Activated CD4-positive, CD25-positive, alpha-beta regulatory T cell (primary cell): ENCODE data around the gene PDCL3.

ENCODE experiments used
- DNase-seq, 4 experiments: peaks; one replicate each; lab custom pipeline; 2025; lab: John Stamatoyannopoulos, UW

The PDCL3 gene

GRCh38 chr2:100562613-100563406 is at the start of gene PDCL3:
PDCL3 (plus strand) TSS chr2:100562993; CDS start chr2:100563068, 75 bp downstream.
- peak; percentile 88 to 94 (median 92) for DNase-seq

DNA sequence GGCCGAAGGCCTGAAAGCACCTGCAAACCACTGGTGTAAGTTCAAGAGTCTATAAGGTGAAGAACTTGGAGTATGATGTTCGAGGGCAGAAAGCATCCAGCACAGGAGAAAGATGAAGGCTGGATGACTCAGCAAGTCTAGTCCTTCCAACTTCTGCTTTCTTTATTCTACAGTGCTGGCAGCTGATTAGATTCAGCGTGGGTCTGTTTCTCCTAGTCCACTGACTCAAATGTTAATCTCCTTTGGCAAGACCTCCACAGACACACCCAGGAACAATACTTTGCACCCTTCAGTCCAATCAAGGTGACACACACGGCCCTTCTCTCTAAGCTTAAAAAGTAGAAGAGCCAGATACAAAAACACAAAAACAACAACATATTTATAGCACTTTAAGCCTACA is 49.1 kb upstream of the PDCL3 start:
- no peak for DNase-seq

- DNase-seq: no peak
Measured at GRCh38 chr2:100517556-100517955, 45.2 kb upstream of the PDCL3 start.

DNA sequence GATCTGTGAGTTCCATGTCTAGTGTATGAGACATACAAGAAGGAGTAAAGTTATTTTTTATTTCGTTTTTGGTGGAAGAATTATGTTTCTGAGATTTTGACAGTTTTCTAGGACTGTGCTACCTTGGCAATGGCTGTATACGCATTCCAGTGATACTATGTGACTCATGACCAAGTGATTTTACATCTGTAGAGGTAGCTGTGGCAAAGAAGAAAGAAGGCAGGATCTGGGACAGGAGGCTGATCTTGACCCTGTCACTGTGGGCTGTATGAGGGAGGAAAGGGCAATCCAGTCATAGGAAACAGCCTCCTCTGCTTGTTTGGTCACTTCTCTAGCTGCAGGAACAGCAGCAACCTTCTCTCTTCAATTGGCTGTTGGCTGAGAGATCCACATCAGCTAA is 44.0 kb upstream of the PDCL3 start:
- no peak for DNase-seq

DNA sequence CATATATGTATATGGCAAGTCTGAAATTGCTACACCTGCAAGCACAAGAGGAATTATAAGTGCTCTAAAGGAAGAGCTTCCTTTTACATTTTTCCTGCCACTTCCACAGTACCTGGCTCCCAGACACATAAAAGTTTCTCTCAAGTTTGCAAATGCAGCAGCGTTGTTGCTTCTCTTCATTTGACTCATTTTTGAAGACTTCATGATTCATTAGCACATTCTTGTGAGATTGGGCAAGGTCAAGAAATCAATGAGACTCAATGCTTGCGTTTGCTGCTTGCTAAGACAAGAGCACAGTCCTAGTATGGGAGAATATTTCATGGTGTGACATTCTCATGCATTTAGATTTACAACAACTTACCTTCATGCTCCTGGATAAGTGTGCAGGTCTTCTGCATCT is 42.6 kb upstream of the PDCL3 start:
- DNase-seq: no peak

GRCh38 chr2:100522430-100522829 is 40.4 kb upstream of the PDCL3 start:
- DNase-seq: no peak

- no peak for DNase-seq
Measured at GRCh38 chr2:100524331-100524730, 38.5 kb upstream of the PDCL3 start.

GRCh38 chr2:100526868-100527267 is 35.9 kb upstream of the PDCL3 start:
- no peak for DNase-seq

- DNase-seq: no peak
Measured at GRCh38 chr2:100527440-100528015, 35.3 kb upstream of the PDCL3 start.

GRCh38 chr2:100529176-100529575 is 33.6 kb upstream of the PDCL3 start:
- DNase-seq: no peak

GRCh38 chr2:100529900-100530299 is 32.9 kb upstream of the PDCL3 start:
- DNase-seq: no peak

DNA sequence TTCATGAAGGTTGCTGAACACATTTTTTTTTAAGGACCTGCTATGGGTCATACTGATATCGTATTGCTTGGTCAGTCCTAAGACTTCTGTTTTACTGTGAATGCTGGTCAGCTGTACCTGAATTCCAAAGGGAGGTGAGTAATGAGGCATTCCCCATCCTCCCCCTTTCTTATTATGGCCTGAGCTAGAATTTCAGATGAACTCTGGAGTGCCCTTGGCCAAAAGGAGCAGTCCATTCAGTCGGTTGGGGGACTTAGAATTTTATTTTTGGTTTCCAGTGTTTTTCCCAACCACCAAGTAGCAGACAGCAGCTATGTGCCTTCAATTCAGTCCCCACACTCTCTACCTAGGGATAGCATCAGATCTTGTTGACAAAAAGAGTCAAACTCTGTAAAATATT is 26.9 kb upstream of the PDCL3 start:
- no peak for DNase-seq

DNA sequence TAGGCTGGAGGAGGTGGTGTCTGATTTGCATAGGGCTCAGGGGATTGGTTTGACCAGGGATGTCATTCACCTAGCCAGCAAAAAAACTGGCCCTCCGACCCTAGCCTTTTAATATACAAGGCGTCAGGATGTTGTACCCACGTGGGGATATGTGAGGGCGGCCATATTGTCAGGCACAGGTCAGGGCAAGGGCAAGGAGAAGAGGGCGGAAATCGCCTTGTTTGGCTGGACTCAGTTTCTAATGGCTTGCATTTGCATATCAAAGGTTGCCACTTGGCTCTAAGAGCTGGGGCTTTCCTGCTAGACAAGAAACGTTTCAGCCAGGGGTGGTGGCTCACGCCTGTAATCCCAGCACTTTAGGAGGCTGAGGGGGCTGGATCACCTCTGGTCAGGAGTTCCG is 24.9 kb upstream of the PDCL3 start:
- no peak for DNase-seq

GRCh38 chr2:100539221-100539620 is 23.6 kb upstream of the PDCL3 start:
- no peak for DNase-seq

GRCh38 chr2:100541404-100541803 is 21.4 kb upstream of the PDCL3 start:
- no peak for DNase-seq

DNA sequence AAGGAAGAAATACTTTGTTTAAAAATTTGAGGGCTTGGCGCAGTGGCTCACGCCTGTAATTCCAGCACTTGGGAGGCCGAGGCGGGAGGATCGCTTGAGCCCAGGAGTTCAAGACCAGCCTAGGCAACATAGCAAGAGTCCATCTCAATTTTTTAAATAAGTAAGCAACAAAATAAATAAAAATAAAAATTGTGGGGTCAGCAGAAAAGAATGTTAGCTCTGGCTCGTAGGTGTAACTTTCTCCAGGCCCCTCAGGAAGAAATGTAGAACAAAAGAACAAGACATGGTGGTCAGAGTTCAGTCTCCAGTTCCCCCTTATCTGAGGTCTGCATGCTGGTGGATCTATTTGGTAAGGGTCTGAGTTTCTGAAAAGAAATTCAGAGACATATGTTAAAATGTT is 20.4 kb upstream of the PDCL3 start:
- no peak for DNase-seq

DNA sequence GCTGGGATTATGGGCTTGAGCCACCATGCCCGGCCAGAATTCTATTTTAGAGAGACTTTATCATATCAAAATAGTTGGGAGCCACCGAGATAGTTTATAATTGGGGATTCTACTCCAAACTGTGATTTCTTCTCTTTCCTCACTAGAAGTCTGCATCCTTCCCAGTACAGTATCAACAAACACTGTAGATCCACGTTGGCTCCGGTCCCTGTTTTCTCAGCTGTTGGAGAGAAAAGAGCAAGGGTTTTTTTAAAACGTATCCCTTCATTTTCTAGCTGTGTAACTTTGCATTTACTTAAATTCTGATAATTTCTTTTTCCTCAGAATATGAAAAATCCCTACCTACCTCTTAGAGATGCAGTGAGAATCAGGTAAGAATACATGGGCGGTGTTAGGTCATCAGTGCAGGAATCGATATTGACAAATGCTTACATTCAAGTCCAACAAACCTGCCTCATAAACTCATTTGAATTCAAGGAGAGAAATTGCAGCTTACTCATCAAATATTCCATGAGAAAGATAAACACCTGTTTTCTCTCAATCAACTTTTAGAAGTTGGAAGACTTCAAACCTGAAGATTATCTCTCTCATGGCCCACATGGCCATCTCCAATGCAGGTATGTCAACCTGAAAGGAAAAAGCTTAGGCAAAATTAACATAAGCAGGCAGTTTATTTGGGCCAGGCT is 17.7 kb upstream of the PDCL3 start:
- DNase-seq: no peak

DNA sequence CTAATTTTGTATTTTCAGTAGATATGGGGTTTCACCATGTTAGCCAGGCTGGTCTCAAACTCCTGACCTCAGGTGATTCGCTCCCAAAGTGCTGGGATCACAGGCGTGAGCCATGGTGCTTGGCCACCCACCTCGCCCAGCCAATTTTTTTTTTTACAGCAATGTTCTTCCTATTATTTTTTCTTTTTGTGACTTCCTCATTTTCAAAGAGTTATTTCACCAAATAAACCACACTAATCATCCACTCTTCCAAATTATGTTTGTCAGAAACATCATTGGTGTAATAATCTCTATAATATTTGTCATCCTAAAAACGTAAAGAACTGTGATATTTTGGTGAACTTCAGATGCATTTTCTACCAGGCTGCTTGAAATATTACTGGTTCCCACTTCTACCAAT is 16.3 kb upstream of the PDCL3 start:
- no peak for DNase-seq

GRCh38 chr2:100548771-100549170 is 14.0 kb upstream of the PDCL3 start:
- DNase-seq: no peak

- no peak for DNase-seq
Measured at GRCh38 chr2:100551303-100551702, 11.5 kb upstream of the PDCL3 start.

DNA sequence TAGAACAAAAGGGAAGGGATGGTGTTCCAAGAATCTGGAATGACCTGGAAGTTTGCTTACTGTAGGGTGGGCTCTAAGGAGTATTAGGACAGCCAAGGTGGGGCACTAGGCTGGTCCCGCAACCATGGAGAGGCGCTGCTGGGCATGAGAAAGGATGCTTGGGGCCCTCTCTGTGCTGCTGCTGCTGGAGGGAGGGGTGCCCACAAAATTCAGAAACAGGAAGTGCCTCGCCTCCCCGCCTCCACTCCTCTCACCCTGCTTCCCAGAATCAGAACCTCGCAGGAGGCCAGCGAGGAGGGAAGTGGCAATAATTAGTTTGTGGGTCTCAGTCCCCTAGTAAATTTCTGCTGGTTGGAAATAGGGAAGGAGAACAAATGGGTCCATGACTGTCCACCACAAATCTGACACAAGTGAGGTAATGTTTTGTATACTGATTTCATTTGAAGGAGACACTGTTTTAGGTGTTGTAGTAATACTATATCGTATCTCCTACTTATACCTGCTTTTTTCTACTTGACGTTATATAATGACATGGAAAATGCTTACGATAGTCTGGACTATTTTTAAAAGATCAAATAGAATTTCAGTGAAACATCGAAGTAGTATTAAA is 7.9 kb upstream of the PDCL3 start:
- DNase-seq: peak in 2 of 4 experiments; percentile 15 to 40

GRCh38 chr2:100556746-100557145 is 6.0 kb upstream of the PDCL3 start:
- no peak for DNase-seq
